ENCODE results near the gene BEGAIN. TPM values are rescaled to one million over a fixed set of nuclear protein-coding genes. Genes with fewer than 3 reads are reported as not detected.
A peak's percentile ranks its signal among the peaks of the same experiment; 100 is the strongest.

BEGAIN gene
- total RNA-seq, 2 donors from 2014 or later: 2.5 to 5.1 TPM

- H3K9me3 ChIP-seq: no peaks in the 10 kb centered on the region
- WGBS: 41% methylated on average over 18 of the region's 18 CpGs
- H3K27me3 ChIP-seq (replicated peaks; ENCODE audit: insufficient read depth): no peaks in the 10 kb centered on the region
- DNase-seq (ENCODE audit: low spot score): peak; percentile 77
- no peaks in the 10 kb centered on the region for H3K36me3 ChIP-seq
- intact Hi-C loops (cut with DNase I): no loop called here
- peak overlapping the region in 1 of 2 donors; percentile 75 for H3K27ac ChIP-seq
- no peak overlapping the region for H3K4me3 ChIP-seq
- TF ChIP-seq CTCF (IDR thresholded peaks at IDR 0.05) (no peak), POLR2A (IDR thresholded peaks at IDR 0.05) (peak; percentile 18), POLR2AphosphoS5 (IDR thresholded peaks at IDR 0.05) (peak; percentile 76)
- peaks cover 15% of the 10 kb centered on the region for H3K4me1 ChIP-seq (replicated peaks)
These were observed 39.5 kb downstream of the BEGAIN start for GRCh38 chr14:100547633-100548294.

GRCh38 chr14:100546051-100546443 is 41.2 kb downstream of the BEGAIN start:
- DNase-seq (ENCODE audit: low spot score): no peak
- intact Hi-C loops (cut with DNase I): no loop called here
- Histone ChIP-seq H3K4me1 (replicated peaks) (peaks cover 15% of the 10 kb centered on the region), H3K27ac (peak overlapping the region in 1 of 2 donors; percentile 38), H3K27me3 (replicated peaks; ENCODE audit: insufficient read depth) (no peaks in the 10 kb centered on the region), H3K4me3 (peak overlapping the region in 1 of 2 donors; percentile 20), H3K36me3 (no peaks in the 10 kb centered on the region), H3K9me3 (no peaks in the 10 kb centered on the region)
- TF ChIP-seq CTCF (IDR thresholded peaks at IDR 0.05): no peak
- TF ChIP-seq POLR2AphosphoS5 (IDR thresholded peaks at IDR 0.05): no peak
- no peak for TF ChIP-seq POLR2A (IDR thresholded peaks at IDR 0.05)
- WGBS: 37% methylated on average over 10 of the region's 28 CpGs

GRCh38 chr14:100545359-100545758 is 41.9 kb downstream of the BEGAIN start:
- no peak overlapping the region for H3K27ac ChIP-seq

GRCh38 chr14:100544506-100545141 is 42.6 kb downstream of the BEGAIN start:
- Histone ChIP-seq H3K27me3 (replicated peaks; ENCODE audit: insufficient read depth) (no peaks in the 10 kb centered on the region), H3K4me1 (replicated peaks) (peaks cover 15% of the 10 kb centered on the region), H3K9me3 (no peaks in the 10 kb centered on the region), H3K36me3 (no peaks in the 10 kb centered on the region), H3K4me3 (no peak overlapping the region), H3K27ac (no peak overlapping the region)
- WGBS: 89% methylated on average over 15 of the region's 15 CpGs
- no peak for TF ChIP-seq CTCF (IDR thresholded peaks at IDR 0.05)
- no peak for TF ChIP-seq POLR2AphosphoS5 (IDR thresholded peaks at IDR 0.05)
- TF ChIP-seq POLR2A (IDR thresholded peaks at IDR 0.05): no peak
- intact Hi-C loops (cut with DNase I): no loop called here
- no peak for DNase-seq (ENCODE audit: low spot score)

More at GRCh38 chr14:100545359-100545758, 41.9 kb downstream of the BEGAIN start:
- H3K9me3 ChIP-seq: no peaks in the 10 kb centered on the region
- intact Hi-C loops (cut with DNase I): no loop called here
- H3K27me3 ChIP-seq (replicated peaks; ENCODE audit: insufficient read depth): no peaks in the 10 kb centered on the region
- H3K4me3 ChIP-seq: no peak overlapping the region
- peaks cover 15% of the 10 kb centered on the region for H3K4me1 ChIP-seq (replicated peaks)
- H3K36me3 ChIP-seq: no peaks in the 10 kb centered on the region
- DNase-seq (ENCODE audit: low spot score): no peak
- TF ChIP-seq CTCF (IDR thresholded peaks at IDR 0.05) (no peak), POLR2A (IDR thresholded peaks at IDR 0.05) (no peak), POLR2AphosphoS5 (IDR thresholded peaks at IDR 0.05) (no peak)
- WGBS: 73% methylated on average over 5 of the region's 5 CpGs

Data from prostate gland (tissue), 2 donors.